Subcutaneous adipose tissue (tissue), 4 donors: ENCODE measurements around the gene HTR3C. TPM values are rescaled to one million over a fixed set of nuclear protein-coding genes. Genes with fewer than 3 reads are reported as not detected.

Experiments used
- CTCF ChIP-seq: fragments of 450-650 bp; IDR thresholded peaks from one replicate; pipeline ENCODE4 v1.5.1; 2016; ENCODE audit warnings: low read depth, mild to moderate bottlenecking, control low read depth, antibody characterized with exemption, moderate library complexity
- total RNA-seq, 4 donors: library from RNA; depleted of rRNA; stranded (reverse); fragments of >200 nt; gene quantifications; one replicate each; pipeline ENCODE4 v1.1.0, GENCODE V29; 2016

HTR3C gene
- total RNA-seq, 4 donors from 2014 or later, result not detected

- no peak for TF ChIP-seq CTCF
Observed at GRCh38 chr3:184082034-184082433, 29.2 kb downstream of the HTR3C start.

GRCh38 chr3:184082465-184082864 is 29.6 kb downstream of the HTR3C start:
- TF ChIP-seq CTCF, result no peak

GRCh38 chr3:184085389-184085852 is 32.6 kb downstream of the HTR3C start:
- no peak for TF ChIP-seq CTCF

GRCh38 chr3:184092199-184092598 is 39.4 kb downstream of the HTR3C start:
- TF ChIP-seq CTCF, result no peak

- TF ChIP-seq CTCF, result no peak
Observed at GRCh38 chr3:184096811-184097383, 44.0 kb downstream of the HTR3C start, which contains the start of gene HTR3E. Gene HTR3E, plus strand, starts transcription at chr3:184097064. Its CDS starts 466 bp downstream, at chr3:184097530.

- no peak for TF ChIP-seq CTCF
Observed at GRCh38 chr3:184097556-184097955, 44.7 kb downstream of the HTR3C start.

- no peak for TF ChIP-seq CTCF
Observed at GRCh38 chr3:184099806-184100686, 47.2 kb downstream of the HTR3C start.
